Esophagus muscularis mucosa (tissue), 3 donors: ENCODE measurements around the gene FRS3.

Source experiments
- POLR2A ChIP-seq: fragments of 450-650 bp; IDR thresholded peaks from one replicate; pipeline ENCODE4 v1.6.1; 2017; ENCODE audit warnings: antibody characterized with exemption, moderate library complexity, mild to moderate bottlenecking, low read depth
- TF ChIP-seq, protein P1 (sequence below), 3 experiments: fragments of 200-600 bp in 2 of 3; fragments of 450-650 bp in 1 of 3; sonication (generic) in 2 of 3; IDR thresholded peaks; one replicate each; pipeline ENCODE4 v1.5.1; 2017 to 2019; ENCODE audit warnings: antibody characterized with exemption in 3 of 3, mild to moderate bottlenecking in 2 of 3, moderate library complexity in 1 of 3

DNA sequence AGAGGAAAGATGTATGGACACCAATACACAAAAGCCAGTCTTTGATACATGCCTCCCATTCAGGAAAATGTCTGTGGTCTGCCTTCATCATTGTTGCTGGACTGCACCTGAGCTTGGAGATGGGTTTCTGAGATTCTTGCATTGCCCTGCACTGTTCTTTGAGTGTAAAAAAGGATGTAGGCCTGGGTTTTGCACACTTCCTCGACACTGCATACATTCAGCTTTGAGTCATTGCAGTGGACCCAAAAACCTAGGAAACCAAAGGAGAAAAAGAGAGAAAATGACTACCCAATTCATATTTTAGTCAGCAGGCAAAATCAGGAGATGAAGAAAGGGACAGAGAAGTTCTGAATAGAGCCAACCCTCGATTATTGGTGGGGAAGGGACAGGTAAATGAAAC lies 16.8 kb upstream of the FRS3 start:
- TF ChIP-seq, protein P1, sequence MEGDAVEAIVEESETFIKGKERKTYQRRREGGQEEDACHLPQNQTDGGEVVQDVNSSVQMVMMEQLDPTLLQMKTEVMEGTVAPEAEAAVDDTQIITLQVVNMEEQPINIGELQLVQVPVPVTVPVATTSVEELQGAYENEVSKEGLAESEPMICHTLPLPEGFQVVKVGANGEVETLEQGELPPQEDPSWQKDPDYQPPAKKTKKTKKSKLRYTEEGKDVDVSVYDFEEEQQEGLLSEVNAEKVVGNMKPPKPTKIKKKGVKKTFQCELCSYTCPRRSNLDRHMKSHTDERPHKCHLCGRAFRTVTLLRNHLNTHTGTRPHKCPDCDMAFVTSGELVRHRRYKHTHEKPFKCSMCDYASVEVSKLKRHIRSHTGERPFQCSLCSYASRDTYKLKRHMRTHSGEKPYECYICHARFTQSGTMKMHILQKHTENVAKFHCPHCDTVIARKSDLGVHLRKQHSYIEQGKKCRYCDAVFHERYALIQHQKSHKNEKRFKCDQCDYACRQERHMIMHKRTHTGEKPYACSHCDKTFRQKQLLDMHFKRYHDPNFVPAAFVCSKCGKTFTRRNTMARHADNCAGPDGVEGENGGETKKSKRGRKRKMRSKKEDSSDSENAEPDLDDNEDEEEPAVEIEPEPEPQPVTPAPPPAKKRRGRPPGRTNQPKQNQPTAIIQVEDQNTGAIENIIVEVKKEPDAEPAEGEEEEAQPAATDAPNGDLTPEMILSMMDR (IDR thresholded peaks at IDR 0.05), result no peak
- TF ChIP-seq POLR2A, result no peak
